Astrocyte of the spinal cord (primary cell): ENCODE data around the gene SNX32.

Experiments used
- DNase-seq: peaks from one replicate; pipeline ENCODE4 v3.0.0; 2011; ENCODE audit warnings: low read depth, low spot score
- H3K4me3 ChIP-seq: 2 replicates; pipeline ENCODE4 v1.5.1; 2011; ENCODE audit warnings: low read depth, mild to moderate bottlenecking, low read length, moderate library complexity
- CTCF ChIP-seq: IDR thresholded peaks from 2 replicates; pipeline ENCODE4 v1.5.1; 2012; ENCODE audit warnings: low read depth, mild to moderate bottlenecking, low read length, inconsistent platforms
- in situ Hi-C: cut with HindIII; loops from 2 replicates; pipeline ENCODE4 v1.10.0; 2017; ENCODE audit warnings: low sequenced_read_pairs

SNX32 gene

GRCh38 chr11:65862941-65863888 is 29.5 kb downstream of the SNX32 start:
- in situ Hi-C loops, result no loop called here
- DNase-seq, result no peak
- no peak for TF ChIP-seq CTCF
- H3K4me3 ChIP-seq, result no peak overlapping the region

- DNase-seq, result no peak
- in situ Hi-C loops, result no loop called here
- TF ChIP-seq CTCF, result no peak
- H3K4me3 ChIP-seq, result no peak overlapping the region
Measured at GRCh38 chr11:65863889-65864705, 30.3 kb downstream of the SNX32 start.

- no peak for TF ChIP-seq CTCF
- no peak overlapping the region for H3K4me3 ChIP-seq
- DNase-seq, result no peak
- in situ Hi-C loops, result no loop called here
Measured at GRCh38 chr11:65864706-65865471, 31.1 kb downstream of the SNX32 start.

- no peak for TF ChIP-seq CTCF
- H3K4me3 ChIP-seq, result no peak overlapping the region
- no peak for DNase-seq
- in situ Hi-C loops, result no loop called here
Measured at GRCh38 chr11:65865550-65866172, 31.9 kb downstream of the SNX32 start.

- no peak for DNase-seq
- H3K4me3 ChIP-seq, result no peak overlapping the region
- in situ Hi-C loops, result no loop called here
- TF ChIP-seq CTCF, result no peak
Measured at GRCh38 chr11:65866509-65867283, 32.9 kb downstream of the SNX32 start.
